ENCODE data around the gene ITPA. TPM values are rescaled to one million over a fixed set of nuclear protein-coding genes. Genes with fewer than 3 reads are reported as not detected.
"Not testable (repeated sequence)": the region's sequence is repeated elsewhere in the genome, so short reads cannot be mapped to it uniquely, and the experiment has no call there.

The ITPA gene
- total and polyA plus RNA-seq, 2 experiments from 2014 or later = 57.5 to 81.7 TPM

DNA sequence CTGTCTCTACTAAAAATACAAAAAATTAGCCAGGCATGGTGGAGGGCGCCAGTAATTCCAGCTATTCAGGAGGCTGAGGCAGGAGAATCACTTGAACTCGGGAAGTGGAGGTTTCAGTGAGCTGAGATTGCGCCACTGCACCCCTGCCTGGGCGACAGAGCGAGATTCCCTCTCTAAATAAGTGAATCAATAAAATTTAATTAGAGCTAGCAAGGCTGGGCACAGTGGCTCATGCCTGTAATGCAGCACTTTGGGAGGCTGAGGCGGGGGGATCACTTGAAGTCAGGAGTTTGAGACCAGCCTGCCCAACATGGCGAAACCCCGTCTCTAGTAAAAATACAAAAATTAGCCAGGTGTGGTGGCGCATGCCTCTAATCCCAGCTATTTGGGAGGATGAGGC, 21.4 kb upstream of the ITPA start:
- not testable (repeated sequence) for ATAC-seq; H2AFZ ChIP-seq; H3K27ac ChIP-seq (ENCODE audit: low read depth); H3K4me2 ChIP-seq; H3K27ac Mint-ChIP-seq; H3K4me3 Mint-ChIP-seq; H3K9me3 Mint-ChIP-seq; DNase-seq (ENCODE audit: low spot score); H3K9me2 ChIP-seq (ENCODE audit: insufficient read depth); H3K27me3 ChIP-seq (ENCODE audit: insufficient read depth); H3K4me3 ChIP-seq; H3K79me2 ChIP-seq (replicated peaks; ENCODE audit: insufficient read depth); H3F3A ChIP-seq (replicated peaks; ENCODE audit: low read depth); H3K4me1 ChIP-seq (ENCODE audit: insufficient read depth); H4K20me1 ChIP-seq (replicated peaks; ENCODE audit: insufficient read depth); H3K36me3 ChIP-seq (ENCODE audit: insufficient read depth)
- Mint-ChIP-seq H3K36me3 (ENCODE audit: low read depth) (peaks cover 39% of the 10 kb centered on the region), H3K27me3 (ENCODE audit: insufficient read depth, low read depth, poor library complexity) (peaks cover 11% of the 10 kb centered on the region), H3K4me1 (peaks cover 11% of the 10 kb centered on the region)

DNA sequence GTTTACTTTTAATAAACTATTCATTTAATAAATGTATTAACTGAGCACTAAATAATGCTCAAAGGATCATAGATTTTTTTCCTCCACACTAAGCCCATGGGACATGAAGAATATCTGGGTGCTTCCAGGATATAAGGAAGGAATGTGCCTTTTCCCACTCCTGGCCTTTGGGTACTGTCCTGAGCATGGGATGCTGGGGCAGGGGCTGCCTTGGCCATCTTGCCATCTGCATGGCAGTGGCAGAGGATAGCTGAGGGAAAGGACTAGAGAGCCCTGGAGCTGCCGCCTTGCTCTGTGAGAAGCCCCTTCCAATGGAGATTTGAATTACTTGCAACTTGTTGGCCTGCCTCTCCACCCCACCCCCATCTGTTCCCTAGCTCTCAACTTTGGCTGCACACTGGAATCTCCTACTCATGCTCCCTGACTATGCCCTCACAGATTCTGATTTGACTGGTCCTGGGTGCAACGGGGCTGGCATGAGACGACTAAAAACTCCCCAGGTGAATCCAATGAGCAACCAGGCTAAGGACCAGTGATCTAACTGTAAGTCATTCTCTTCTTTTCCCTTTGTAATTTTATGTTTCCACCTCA, 20.4 kb upstream of the ITPA start:
- Histone ChIP-seq H3K4me1 (ENCODE audit: insufficient read depth) (no peaks in the 10 kb centered on the region), H3K27ac (ENCODE audit: low read depth) (no peak overlapping the region), H3K4me2 (no peak overlapping the region), H4K20me1 (replicated peaks; ENCODE audit: insufficient read depth) (no peaks in the 10 kb centered on the region; the same call in 1 of the 2 replicates), H3K4me3 (no peak overlapping the region), H3K79me2 (replicated peaks; ENCODE audit: insufficient read depth) (no peaks in the 10 kb centered on the region), H3F3A (replicated peaks; ENCODE audit: low read depth) (no peaks in the 10 kb centered on the region), H2AFZ (no peak overlapping the region), H3K36me3 (ENCODE audit: insufficient read depth) (peaks cover 8% of the 10 kb centered on the region; the same call in 1 of the 2 replicates), H3K27me3 (ENCODE audit: insufficient read depth) (no peaks in the 10 kb centered on the region), H3K9me2 (ENCODE audit: insufficient read depth) (no peaks in the 10 kb centered on the region)
- Mint-ChIP-seq H3K9me3 (no peaks in the 10 kb centered on the region), H3K27ac (no peak overlapping the region; the same call in 1 of the 2 replicates), H3K36me3 (ENCODE audit: low read depth) (peaks cover 42% of the 10 kb centered on the region), H3K27me3 (ENCODE audit: insufficient read depth, low read depth, poor library complexity) (peaks cover 11% of the 10 kb centered on the region), H3K4me1 (peaks cover 11% of the 10 kb centered on the region), H3K4me3 (no peak overlapping the region)
- ATAC-seq (no peak), DNase-seq (ENCODE audit: low spot score) (no peak)
- TF ChIP-seq EZH2phosphoT487 (IDR thresholded peaks at IDR 0.05; ENCODE audit: unreplicated experiment) = no peak
- TF ChIP-seq, protein P1, sequence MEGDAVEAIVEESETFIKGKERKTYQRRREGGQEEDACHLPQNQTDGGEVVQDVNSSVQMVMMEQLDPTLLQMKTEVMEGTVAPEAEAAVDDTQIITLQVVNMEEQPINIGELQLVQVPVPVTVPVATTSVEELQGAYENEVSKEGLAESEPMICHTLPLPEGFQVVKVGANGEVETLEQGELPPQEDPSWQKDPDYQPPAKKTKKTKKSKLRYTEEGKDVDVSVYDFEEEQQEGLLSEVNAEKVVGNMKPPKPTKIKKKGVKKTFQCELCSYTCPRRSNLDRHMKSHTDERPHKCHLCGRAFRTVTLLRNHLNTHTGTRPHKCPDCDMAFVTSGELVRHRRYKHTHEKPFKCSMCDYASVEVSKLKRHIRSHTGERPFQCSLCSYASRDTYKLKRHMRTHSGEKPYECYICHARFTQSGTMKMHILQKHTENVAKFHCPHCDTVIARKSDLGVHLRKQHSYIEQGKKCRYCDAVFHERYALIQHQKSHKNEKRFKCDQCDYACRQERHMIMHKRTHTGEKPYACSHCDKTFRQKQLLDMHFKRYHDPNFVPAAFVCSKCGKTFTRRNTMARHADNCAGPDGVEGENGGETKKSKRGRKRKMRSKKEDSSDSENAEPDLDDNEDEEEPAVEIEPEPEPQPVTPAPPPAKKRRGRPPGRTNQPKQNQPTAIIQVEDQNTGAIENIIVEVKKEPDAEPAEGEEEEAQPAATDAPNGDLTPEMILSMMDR (conservative IDR thresholded peaks at IDR 0.05; ENCODE audit: low read depth in 2 of 2) = no peak
- TF ChIP-seq POLR2AphosphoS5 (IDR thresholded peaks at IDR 0.05; ENCODE audit: low read depth) = no peak
- TF ChIP-seq, protein P2, sequence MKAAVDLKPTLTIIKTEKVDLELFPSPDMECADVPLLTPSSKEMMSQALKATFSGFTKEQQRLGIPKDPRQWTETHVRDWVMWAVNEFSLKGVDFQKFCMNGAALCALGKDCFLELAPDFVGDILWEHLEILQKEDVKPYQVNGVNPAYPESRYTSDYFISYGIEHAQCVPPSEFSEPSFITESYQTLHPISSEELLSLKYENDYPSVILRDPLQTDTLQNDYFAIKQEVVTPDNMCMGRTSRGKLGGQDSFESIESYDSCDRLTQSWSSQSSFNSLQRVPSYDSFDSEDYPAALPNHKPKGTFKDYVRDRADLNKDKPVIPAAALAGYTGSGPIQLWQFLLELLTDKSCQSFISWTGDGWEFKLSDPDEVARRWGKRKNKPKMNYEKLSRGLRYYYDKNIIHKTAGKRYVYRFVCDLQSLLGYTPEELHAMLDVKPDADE (IDR thresholded peaks at IDR 0.05) = no peak
- no peak for TF ChIP-seq ZNF331 (CRISPR knock-in tag; IDR thresholded peaks at IDR 0.05; ENCODE audit: low read depth)

DNA sequence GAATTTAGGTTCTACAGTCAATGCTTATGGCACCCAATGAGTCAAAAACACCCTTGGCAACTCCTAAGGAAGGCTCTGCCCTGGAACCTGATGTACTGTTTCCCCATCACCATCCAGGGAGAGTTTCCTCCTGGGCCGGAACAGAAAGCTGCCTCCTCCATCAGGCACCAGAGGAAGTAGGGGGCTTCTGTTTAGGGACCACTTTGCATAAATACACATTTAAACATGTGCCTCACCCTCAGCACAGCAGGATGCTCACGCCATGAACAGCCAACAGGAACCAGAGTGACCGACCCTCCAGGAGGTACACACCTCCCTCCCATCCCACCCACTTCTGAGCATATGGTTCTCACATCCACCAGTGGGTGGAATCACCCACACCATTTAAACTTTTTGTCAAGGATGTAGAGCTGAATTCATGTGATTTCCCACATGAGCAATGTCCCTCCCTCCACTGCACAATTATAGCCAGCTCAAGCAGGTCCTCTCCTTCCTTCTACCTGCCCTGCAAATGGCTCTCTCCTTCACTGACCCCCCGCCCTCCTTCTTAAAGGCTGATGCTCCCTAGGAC, 19.7 kb upstream of the ITPA start:
- DNase-seq (ENCODE audit: low spot score) = no peak
- Mint-ChIP-seq H3K4me3 (no peak overlapping the region), H3K27me3 (ENCODE audit: insufficient read depth, low read depth, poor library complexity) (peaks cover 11% of the 10 kb centered on the region), H3K27ac (no peak overlapping the region), H3K9me3 (no peaks in the 10 kb centered on the region), H3K36me3 (ENCODE audit: low read depth) (peaks cover 45% of the 10 kb centered on the region), H3K4me1 (peaks cover 11% of the 10 kb centered on the region)
- H3F3A ChIP-seq (replicated peaks; ENCODE audit: low read depth) = no peaks in the 10 kb centered on the region
- no peak overlapping the region for H3K4me3 ChIP-seq
- H3K27ac ChIP-seq (ENCODE audit: low read depth) = no peak overlapping the region
- ATAC-seq = no peak
- no peaks in the 10 kb centered on the region for H3K4me1 ChIP-seq (ENCODE audit: insufficient read depth)
- peaks cover 8% of the 10 kb centered on the region; the same call in 1 of the 2 replicates for H3K36me3 ChIP-seq (ENCODE audit: insufficient read depth)
- H3K4me2 ChIP-seq = no peak overlapping the region
- no peaks in the 10 kb centered on the region for H3K79me2 ChIP-seq (replicated peaks; ENCODE audit: insufficient read depth)
- no peaks in the 10 kb centered on the region; the same call in 1 of the 2 replicates for H4K20me1 ChIP-seq (replicated peaks; ENCODE audit: insufficient read depth)
- no peak overlapping the region for H2AFZ ChIP-seq
- H3K9me2 ChIP-seq (ENCODE audit: insufficient read depth) = no peaks in the 10 kb centered on the region
- H3K27me3 ChIP-seq (ENCODE audit: insufficient read depth) = no peaks in the 10 kb centered on the region
- no peak for TF ChIP-seq JUNB (IDR thresholded peaks at IDR 0.05; ENCODE audit: unreplicated experiment)
- no peak for TF ChIP-seq EZH2phosphoT487 (IDR thresholded peaks at IDR 0.05; ENCODE audit: unreplicated experiment)
- no peak for TF ChIP-seq CREB1 (CRISPR knock-in tag; IDR thresholded peaks at IDR 0.05; ENCODE audit: low read depth)

All from GM23338 (cell line).